Loucy (cell line): ENCODE data around the gene TRPV5.

ENCODE experiments used
- H2AFZ ChIP-seq: fragments of 200-600 bp; sonication (generic); 2 replicates; pipeline ENCODE4 v1.6.0; 2016; ENCODE audit warnings: antibody characterized with exemption, mild to moderate bottlenecking, low read length, moderate library complexity
- H3F3A ChIP-seq: fragments of 200-600 bp; 2 replicates; pipeline ENCODE4 v1.6.0; 2016; ENCODE audit warnings: antibody characterized with exemption, low read depth, mild to moderate bottlenecking
- H3K27me3 ChIP-seq: fragments of 200-600 bp; sonication (generic); 2 replicates; pipeline ENCODE4 v1.6.1; 2014; ENCODE audit warnings: low read length, mild to moderate bottlenecking; ENCODE audit not compliant: insufficient read depth, poor library complexity, severe bottlenecking
- H3K36me3 ChIP-seq: fragments of 200-600 bp; sonication (generic); 2 replicates; pipeline ENCODE4 v1.6.1; 2016; ENCODE audit warnings: low read length; ENCODE audit not compliant: insufficient read depth
- H3K4me1 ChIP-seq: fragments of 200-600 bp; sonication (generic); 2 replicates; pipeline ENCODE4 v1.5.1; 2014; ENCODE audit warnings: low read length, mild to moderate bottlenecking; ENCODE audit not compliant: insufficient read depth, poor library complexity, severe bottlenecking
- H3K4me2 ChIP-seq: fragments of 200-600 bp; sonication (generic); 2 replicates; pipeline ENCODE4 v1.6.0; 2014; ENCODE audit warnings: antibody characterized with exemption, low read length, low read depth, mild to moderate bottlenecking; ENCODE audit not compliant: poor library complexity, severe bottlenecking
- H3K4me3 ChIP-seq: fragments of 200-600 bp; sonication (generic); 2 replicates; pipeline ENCODE4 v1.5.1; 2014; ENCODE audit warnings: low read length, mild to moderate bottlenecking, mixed read lengths; ENCODE audit not compliant: poor library complexity, severe bottlenecking
- H3K79me2 ChIP-seq: fragments of 200-600 bp; sonication (generic); 2 replicates; pipeline ENCODE4 v1.6.1; 2014; ENCODE audit warnings: low read length; ENCODE audit not compliant: insufficient read depth
- H3K9ac ChIP-seq: fragments of 200-600 bp; sonication (generic); 2 replicates; pipeline ENCODE4 v1.6.0; 2014; ENCODE audit warnings: mild to moderate bottlenecking, low read depth, low read length, moderate library complexity; ENCODE audit not compliant: poor library complexity, severe bottlenecking
- H3K9me2 ChIP-seq: fragments of 200-600 bp; sonication (generic); replicated peaks from 2 replicates; pipeline ENCODE4 v1.6.1; 2016; ENCODE audit warnings: low read depth, low read length, mixed read lengths
- H3K9me3 ChIP-seq: fragments of 200-600 bp; sonication (generic); 2 replicates; pipeline ENCODE4 v1.6.1; 2014; ENCODE audit warnings: mild to moderate bottlenecking, antibody characterized with exemption, low read length, low read depth; ENCODE audit not compliant: insufficient read depth
- H4K20me1 ChIP-seq: fragments of 200-600 bp; sonication (generic); 2 replicates; pipeline ENCODE4 v1.6.0; 2014; ENCODE audit warnings: antibody characterized with exemption, low read length, mild to moderate bottlenecking; ENCODE audit not compliant: insufficient read depth, poor library complexity, severe bottlenecking
- CTCF ChIP-seq: fragments of 200-600 bp; sonication (generic); conservative IDR thresholded peaks from 2 replicates; pipeline ENCODE4 v1.5.1; 2014; ENCODE audit warnings: mild to moderate bottlenecking, antibody characterized with exemption, low read length
- EZH2phosphoT487 ChIP-seq: fragments of 200-600 bp; IDR thresholded peaks from 2 replicates; pipeline ENCODE4 v1.6.1; 2018; ENCODE audit warnings: antibody characterized with exemption, mild to moderate bottlenecking, moderate library complexity, borderline replicate concordance

The TRPV5 gene

GRCh38 chr7:142915315-142915714 is 18.2 kb downstream of the TRPV5 start:
- Histone ChIP-seq H3K9me2 (no peaks in the 10 kb centered on the region), H3K27me3 (no peaks in the 10 kb centered on the region), H3K36me3 (no peaks in the 10 kb centered on the region), H4K20me1 (no peaks in the 10 kb centered on the region), H3K9ac (no peak overlapping the region), H3K9me3 (no peaks in the 10 kb centered on the region), H3K79me2 (no peaks in the 10 kb centered on the region), H3K4me3 (no peak overlapping the region), H3K4me2 (no peak overlapping the region), H3K4me1 (peaks cover 9% of the 10 kb centered on the region), H2AFZ (no peak overlapping the region), H3F3A (no peaks in the 10 kb centered on the region)
- TF ChIP-seq CTCF (no peak; the same call in 1 of the 2 replicates), EZH2phosphoT487 (no peak)

GRCh38 chr7:142914121-142914520 is 19.4 kb downstream of the TRPV5 start:
- no peaks in the 10 kb centered on the region for H3K27me3 ChIP-seq
- H3F3A ChIP-seq = no peaks in the 10 kb centered on the region
- TF ChIP-seq CTCF = no peak
- H3K9ac ChIP-seq = no peak overlapping the region
- H4K20me1 ChIP-seq = no peaks in the 10 kb centered on the region
- no peaks in the 10 kb centered on the region for H3K36me3 ChIP-seq
- H3K79me2 ChIP-seq = no peaks in the 10 kb centered on the region
- H3K4me1 ChIP-seq = peaks cover 9% of the 10 kb centered on the region
- H3K9me2 ChIP-seq = no peaks in the 10 kb centered on the region
- no peak overlapping the region for H2AFZ ChIP-seq
- H3K9me3 ChIP-seq = no peaks in the 10 kb centered on the region
- H3K4me3 ChIP-seq = no peak overlapping the region
- H3K4me2 ChIP-seq = no peak overlapping the region

GRCh38 chr7:142913566-142913965 is 20.0 kb downstream of the TRPV5 start:
- no peaks in the 10 kb centered on the region for H3K79me2 ChIP-seq
- no peak overlapping the region for H3K4me3 ChIP-seq
- no peak overlapping the region for H3K4me2 ChIP-seq
- no peaks in the 10 kb centered on the region for H3K9me3 ChIP-seq
- H3K36me3 ChIP-seq = no peaks in the 10 kb centered on the region
- no peak overlapping the region for H2AFZ ChIP-seq
- no peaks in the 10 kb centered on the region for H4K20me1 ChIP-seq
- no peaks in the 10 kb centered on the region for H3K27me3 ChIP-seq
- no peaks in the 10 kb centered on the region for H3K9me2 ChIP-seq
- no peak overlapping the region for H3K9ac ChIP-seq
- TF ChIP-seq EZH2phosphoT487 (no peak), CTCF (no peak)
- peaks cover 9% of the 10 kb centered on the region for H3K4me1 ChIP-seq
- no peaks in the 10 kb centered on the region for H3F3A ChIP-seq
